Astrocyte of the spinal cord (primary cell): Measurements from ENCODE around the gene RGS10.
A peak's percentile ranks its signal among the peaks of the same experiment; 100 is the strongest.

Experiments used
- DNase-seq: peaks from one replicate; pipeline ENCODE4 v3.0.0; 2011; ENCODE audit warnings: low read depth, low spot score
- H3K4me3 ChIP-seq: 2 replicates; pipeline ENCODE4 v1.5.1; 2011; ENCODE audit warnings: low read depth, mild to moderate bottlenecking, low read length, moderate library complexity
- CTCF ChIP-seq: IDR thresholded peaks from 2 replicates; pipeline ENCODE4 v1.5.1; 2012; ENCODE audit warnings: low read depth, mild to moderate bottlenecking, low read length, inconsistent platforms
- in situ Hi-C: cut with HindIII; loops from 2 replicates; pipeline ENCODE4 v1.10.0; 2017; ENCODE audit warnings: low sequenced_read_pairs

The RGS10 gene

GRCh38 chr10:119555178-119555784 is 12.8 kb upstream of the RGS10 start:
- H3K4me3 ChIP-seq: no peak overlapping the region
- DNase-seq: no peak
- in situ Hi-C loops: no loop called here
- no peak for TF ChIP-seq CTCF

GRCh38 chr10:119550827-119551226 is 8.3 kb upstream of the RGS10 start:
- TF ChIP-seq CTCF: no peak
- H3K4me3 ChIP-seq: no peak overlapping the region
- no peak for DNase-seq
- in situ Hi-C loops: no loop called here

- TF ChIP-seq CTCF: no peak
- in situ Hi-C loops: no loop called here
These were observed 6.9 kb upstream of the RGS10 start for GRCh38 chr10:119549247-119549999.

GRCh38 chr10:119546009-119546408 is 3.5 kb upstream of the RGS10 start:
- no peak overlapping the region for H3K4me3 ChIP-seq
- no peak for TF ChIP-seq CTCF
- DNase-seq: no peak
- in situ Hi-C loops: no loop called here

More at GRCh38 chr10:119549247-119549999, 6.9 kb upstream of the RGS10 start:
- no peak for DNase-seq
- no peak overlapping the region for H3K4me3 ChIP-seq

GRCh38 chr10:119545310-119545709 is 2.8 kb upstream of the RGS10 start:
- H3K4me3 ChIP-seq: no peak overlapping the region
- in situ Hi-C loops: no loop called here
- no peak for TF ChIP-seq CTCF
- no peak for DNase-seq

- no peak for TF ChIP-seq CTCF
- H3K4me3 ChIP-seq: no peak overlapping the region
- DNase-seq: peak; percentile 17
- in situ Hi-C loops: no loop called here
These were observed 1.5 kb upstream of the RGS10 start for GRCh38 chr10:119543814-119544642.
